GM18861 (cell line): ENCODE data around the gene ITIH2.

Source experiments
- ATAC-seq: cut with Tn5 transposase; IDR thresholded peaks from one replicate; pipeline ENCODE4 v1.9.1; 2021; ENCODE audit not compliant: unreplicated experiment

Gene ITIH2

GRCh38 chr10:7792541-7792940 lies 89.4 kb downstream of the ITIH2 start:
- ATAC-seq, result no peak

DNA sequence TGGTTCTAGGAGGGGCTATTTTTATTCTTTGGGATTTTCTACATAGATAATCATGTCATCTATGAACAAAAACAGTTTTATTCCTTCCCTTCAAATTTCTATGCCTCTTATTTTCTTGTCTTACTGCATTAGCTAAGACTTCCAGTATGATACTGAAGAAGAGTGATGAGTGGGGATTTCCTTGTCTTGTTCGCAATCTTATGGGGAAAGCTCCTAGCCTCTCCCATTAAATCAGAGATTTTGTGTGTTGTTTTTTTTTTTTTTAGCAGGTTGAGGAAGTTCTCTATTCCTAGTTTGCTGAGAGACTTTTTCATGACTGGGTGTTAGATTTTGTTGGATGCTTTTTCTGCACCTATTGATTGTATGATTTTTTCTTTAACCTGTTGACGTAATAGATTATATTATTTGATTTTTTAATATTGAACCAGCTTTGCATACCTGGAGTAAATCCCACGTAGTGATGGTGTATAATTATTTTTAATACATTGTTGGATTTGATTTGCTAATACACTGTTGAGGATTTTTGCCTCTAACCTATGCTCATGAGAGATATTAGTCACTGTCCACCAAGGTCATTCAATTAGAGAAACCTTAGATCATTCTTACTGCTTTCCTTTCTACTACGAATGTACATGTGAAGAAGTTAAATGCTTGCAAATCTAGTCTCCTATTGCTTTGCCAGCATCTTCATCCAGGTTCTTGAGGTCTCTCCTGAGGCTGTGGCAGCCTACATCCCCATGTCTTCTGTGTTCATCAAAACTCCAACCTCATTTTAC lies 91.3 kb downstream of the ITIH2 start:
- no peak for ATAC-seq

DNA sequence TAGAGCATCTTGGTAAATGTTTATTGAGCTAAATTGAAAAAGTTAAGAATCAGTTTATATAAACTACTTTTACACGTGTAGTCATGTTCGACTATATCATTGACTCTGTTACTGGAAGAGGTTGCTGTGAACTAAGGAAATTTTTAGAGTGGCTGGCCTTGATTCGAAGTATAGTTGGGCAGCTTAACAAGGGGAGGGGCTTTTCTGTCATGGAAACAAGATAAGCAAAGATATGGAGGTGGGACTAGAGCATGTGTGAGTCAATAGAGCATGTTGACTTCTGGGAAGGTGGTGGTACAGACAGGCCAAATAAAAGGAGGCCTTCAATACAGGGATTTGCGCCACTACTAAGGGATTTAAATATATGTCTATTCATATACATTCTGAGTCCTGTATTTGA lies 92.5 kb downstream of the ITIH2 start:
- ATAC-seq, result no peak

DNA sequence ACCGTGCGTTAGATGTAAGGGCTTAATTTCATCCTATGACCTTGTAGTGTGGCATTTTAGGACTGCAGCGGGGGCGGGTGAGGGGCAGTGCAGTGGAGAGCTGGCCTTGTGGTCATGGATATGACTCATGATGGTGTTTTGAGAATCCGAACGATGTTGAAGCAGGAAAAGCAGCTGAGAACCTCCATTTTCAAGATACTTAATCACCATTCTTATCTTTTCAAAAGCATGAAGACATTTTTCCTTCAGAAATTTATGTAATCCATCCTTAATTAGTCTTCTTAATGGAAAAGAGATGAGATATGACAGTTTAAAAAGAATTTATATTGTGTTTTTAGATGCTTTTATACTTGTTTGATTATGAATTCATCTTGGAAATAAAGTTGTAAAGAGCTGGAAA lies 94.5 kb downstream of the ITIH2 start:
- no peak for ATAC-seq
